ENCODE results near the gene SIAE.

Gene SIAE

DNA sequence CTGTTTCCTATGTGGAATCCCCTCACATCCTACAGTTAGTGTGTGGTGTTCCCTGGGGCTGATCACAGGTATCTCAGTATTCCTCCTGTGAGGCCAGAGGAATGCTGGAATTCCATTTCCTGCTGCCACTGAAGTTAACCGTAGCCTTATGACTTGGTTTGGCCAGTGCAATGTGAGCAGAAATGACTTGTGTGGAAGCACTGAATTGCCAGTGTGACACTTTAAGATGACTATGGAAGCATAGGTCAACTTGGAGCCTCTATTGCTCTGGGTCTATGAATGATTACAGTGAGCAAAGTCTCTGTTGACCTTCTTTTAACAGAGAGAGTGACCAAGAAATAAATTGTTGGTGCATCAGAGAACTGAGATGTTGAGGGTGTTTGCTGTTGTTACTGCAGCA, 34.4 kb downstream of the SIAE start:
- H3K4me1 ChIP-seq (ENCODE audit: control insufficient read depth, low read length) = peaks cover 3% of the 10 kb centered on the region
- no peaks in the 10 kb centered on the region for H3K9me3 ChIP-seq (ENCODE audit: control insufficient read depth, insufficient read depth, low read length)
- no peaks in the 10 kb centered on the region for H3K9me2 ChIP-seq (replicated peaks; ENCODE audit: control insufficient read depth, low read length)
- H3F3A ChIP-seq (ENCODE audit: control insufficient read depth, insufficient read depth) = no peaks in the 10 kb centered on the region
- no peaks in the 10 kb centered on the region for H4K20me1 ChIP-seq (ENCODE audit: control insufficient read depth, insufficient read depth, low read depth, low read length)
- no peak overlapping the region for H3K4me3 ChIP-seq (ENCODE audit: low read length)
- no peak overlapping the region for H3K4me2 ChIP-seq (ENCODE audit: low read length)
- peaks cover 29% of the 10 kb centered on the region for H3K36me3 ChIP-seq (ENCODE audit: control insufficient read depth, low read length)
- H3K27ac ChIP-seq (ENCODE audit: low read depth, low read length) = no peak overlapping the region
- no peak for TF ChIP-seq CTCF (IDR thresholded peaks at IDR 0.05; ENCODE audit: low read depth, low read length, poor library complexity, severe bottlenecking)
- TF ChIP-seq EZH2phosphoT487 (IDR thresholded peaks at IDR 0.05; ENCODE audit: borderline replicate concordance, low read length) = no peak
- no peaks in the 10 kb centered on the region for H3K27me3 ChIP-seq (ENCODE audit: control insufficient read depth, low read length)
- no peaks in the 10 kb centered on the region for H3K79me2 ChIP-seq (ENCODE audit: control insufficient read depth, low read length)

DNA sequence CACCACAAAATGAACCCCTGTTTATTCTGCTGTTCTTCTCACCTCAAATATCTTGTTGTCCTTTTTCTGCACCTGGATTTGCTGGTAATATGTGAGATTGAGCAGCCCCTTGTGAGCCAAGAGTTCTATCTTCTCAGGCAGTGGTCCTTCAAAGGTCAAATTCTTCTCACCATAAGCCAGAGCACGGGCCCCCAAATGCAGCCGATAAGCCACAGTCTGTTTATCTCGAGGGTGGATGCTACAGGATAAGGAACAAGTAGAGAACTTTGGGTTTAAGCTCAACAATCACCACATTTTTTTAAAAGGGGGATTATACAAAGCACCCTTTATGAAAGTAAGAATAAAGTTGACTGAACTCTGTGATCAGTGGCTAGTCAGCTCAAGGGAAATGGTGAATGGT, 35.0 kb downstream of the SIAE start:
- no peaks in the 10 kb centered on the region for H3K9me3 ChIP-seq (ENCODE audit: control insufficient read depth, insufficient read depth, low read length)
- H3K27ac ChIP-seq (ENCODE audit: low read depth, low read length) = no peak overlapping the region
- peaks cover 33% of the 10 kb centered on the region for H3K36me3 ChIP-seq (ENCODE audit: control insufficient read depth, low read length)
- no peaks in the 10 kb centered on the region for H3K4me1 ChIP-seq (ENCODE audit: control insufficient read depth, low read length)
- no peaks in the 10 kb centered on the region for H3K79me2 ChIP-seq (ENCODE audit: control insufficient read depth, low read length)
- H3K9me2 ChIP-seq (replicated peaks; ENCODE audit: control insufficient read depth, low read length) = no peaks in the 10 kb centered on the region
- H3K27me3 ChIP-seq (ENCODE audit: control insufficient read depth, low read length) = no peaks in the 10 kb centered on the region
- no peak overlapping the region for H3K4me2 ChIP-seq (ENCODE audit: low read length)
- no peaks in the 10 kb centered on the region for H3F3A ChIP-seq (ENCODE audit: control insufficient read depth, insufficient read depth)
- H4K20me1 ChIP-seq (ENCODE audit: control insufficient read depth, insufficient read depth, low read depth, low read length) = no peaks in the 10 kb centered on the region
- no peak overlapping the region for H3K4me3 ChIP-seq (ENCODE audit: low read length)
- TF ChIP-seq EZH2phosphoT487 (IDR thresholded peaks at IDR 0.05; ENCODE audit: borderline replicate concordance, low read length) = no peak
- no peak for TF ChIP-seq CTCF (IDR thresholded peaks at IDR 0.05; ENCODE audit: low read depth, low read length, poor library complexity, severe bottlenecking)

GRCh38 chr11:124635932-124636331, 37.6 kb downstream of the SIAE start:
- Histone ChIP-seq H3K79me2 (ENCODE audit: control insufficient read depth, low read length) (no peaks in the 10 kb centered on the region), H4K20me1 (ENCODE audit: control insufficient read depth, insufficient read depth, low read depth, low read length) (no peaks in the 10 kb centered on the region), H3K9me3 (ENCODE audit: control insufficient read depth, insufficient read depth, low read length) (no peaks in the 10 kb centered on the region), H3K4me1 (ENCODE audit: control insufficient read depth, low read length) (no peaks in the 10 kb centered on the region), H3K36me3 (ENCODE audit: control insufficient read depth, low read length) (peaks cover 58% of the 10 kb centered on the region), H3F3A (ENCODE audit: control insufficient read depth, insufficient read depth) (no peaks in the 10 kb centered on the region), H3K4me2 (ENCODE audit: low read length) (no peak overlapping the region), H3K9me2 (replicated peaks; ENCODE audit: control insufficient read depth, low read length) (no peaks in the 10 kb centered on the region), H3K27me3 (ENCODE audit: control insufficient read depth, low read length) (no peaks in the 10 kb centered on the region), H3K4me3 (ENCODE audit: low read length) (no peak overlapping the region), H3K27ac (ENCODE audit: low read depth, low read length) (no peak overlapping the region)
- TF ChIP-seq CTCF (IDR thresholded peaks at IDR 0.05; ENCODE audit: low read depth, low read length, poor library complexity, severe bottlenecking) = no peak
- TF ChIP-seq EZH2phosphoT487 (IDR thresholded peaks at IDR 0.05; ENCODE audit: borderline replicate concordance, low read length) = no peak

DNA sequence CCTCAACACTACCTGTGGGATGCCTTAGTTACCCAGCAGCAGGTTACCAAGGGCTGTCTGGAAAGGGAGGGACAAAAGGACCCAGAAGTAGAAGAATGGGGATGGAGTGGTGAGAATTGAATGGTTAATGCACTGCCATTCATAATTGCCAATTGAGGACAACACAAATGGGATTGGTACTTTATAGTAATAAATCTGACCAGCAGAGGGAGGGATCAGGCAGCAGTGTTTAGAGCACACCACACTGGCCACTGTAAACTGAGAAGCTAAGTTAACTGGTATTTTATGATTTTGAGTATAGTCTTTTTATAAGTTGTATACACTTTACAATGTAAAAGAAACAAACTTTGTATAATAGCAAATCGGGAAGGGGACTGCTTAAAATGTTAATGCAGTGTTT, 40.2 kb downstream of the SIAE start:
- H3K36me3 ChIP-seq (ENCODE audit: control insufficient read depth, low read length) = peaks cover 77% of the 10 kb centered on the region

More for the DNA sequence above, 40.2 kb downstream of the SIAE start:
- Histone ChIP-seq H3K4me2 (ENCODE audit: low read length) (no peak overlapping the region), H3K27me3 (ENCODE audit: control insufficient read depth, low read length) (no peaks in the 10 kb centered on the region), H3K4me1 (ENCODE audit: control insufficient read depth, low read length) (no peaks in the 10 kb centered on the region), H3K79me2 (ENCODE audit: control insufficient read depth, low read length) (no peaks in the 10 kb centered on the region), H3K4me3 (ENCODE audit: low read length) (no peak overlapping the region), H3K9me2 (replicated peaks; ENCODE audit: control insufficient read depth, low read length) (no peaks in the 10 kb centered on the region), H3K9me3 (ENCODE audit: control insufficient read depth, insufficient read depth, low read length) (no peaks in the 10 kb centered on the region), H3F3A (ENCODE audit: control insufficient read depth, insufficient read depth) (no peaks in the 10 kb centered on the region), H3K27ac (ENCODE audit: low read depth, low read length) (no peak overlapping the region), H4K20me1 (ENCODE audit: control insufficient read depth, insufficient read depth, low read depth, low read length) (no peaks in the 10 kb centered on the region)
- TF ChIP-seq CTCF (IDR thresholded peaks at IDR 0.05; ENCODE audit: low read depth, low read length, poor library complexity, severe bottlenecking) = no peak
- no peak for TF ChIP-seq EZH2phosphoT487 (IDR thresholded peaks at IDR 0.05; ENCODE audit: borderline replicate concordance, low read length)
